PFSK-1 (cell line): ENCODE data around the gene TBCD.

Experiments used
- FOXP2 ChIP-seq: optimal IDR thresholded peaks from 2 replicates; pipeline ENCODE3; 2011; ENCODE audit warnings: borderline replicate concordance, control low read depth, inconsistent platforms; ENCODE audit not compliant: insufficient read depth; ENCODE audit errors: extremely low read length, extremely low read depth
- POLR2AphosphoS5 ChIP-seq: IDR thresholded peaks from 2 replicates; pipeline ENCODE4 v1.6.1; 2012; ENCODE audit warnings: low read depth, mild to moderate bottlenecking, control low read depth, low read length, moderate library complexity
- SIN3A ChIP-seq: IDR thresholded peaks from 2 replicates; pipeline ENCODE4 v1.6.1; 2012; ENCODE audit warnings: mild to moderate bottlenecking, low read length, moderate library complexity, borderline replicate concordance; ENCODE audit not compliant: insufficient read depth
- TAF1 ChIP-seq: IDR thresholded peaks from 2 replicates; pipeline ENCODE4 v1.6.1; 2012; ENCODE audit warnings: low read length, control low read depth, borderline replicate concordance; ENCODE audit not compliant: insufficient read depth
- TF ChIP-seq, protein P1 (sequence below), 2 experiments: IDR thresholded peaks; 2 replicates each; pipeline versions ENCODE4 v1.6.1 to v1.8.0; 2011 to 2012; ENCODE audit warnings: low read depth in 2 of 2, low read length in 2 of 2, control low read depth in 1 of 2, inconsistent platforms in 1 of 2, mild to moderate bottlenecking in 1 of 2, moderate library complexity in 1 of 2; ENCODE audit not compliant: insufficient read depth in 1 of 2

TBCD gene

DNA sequence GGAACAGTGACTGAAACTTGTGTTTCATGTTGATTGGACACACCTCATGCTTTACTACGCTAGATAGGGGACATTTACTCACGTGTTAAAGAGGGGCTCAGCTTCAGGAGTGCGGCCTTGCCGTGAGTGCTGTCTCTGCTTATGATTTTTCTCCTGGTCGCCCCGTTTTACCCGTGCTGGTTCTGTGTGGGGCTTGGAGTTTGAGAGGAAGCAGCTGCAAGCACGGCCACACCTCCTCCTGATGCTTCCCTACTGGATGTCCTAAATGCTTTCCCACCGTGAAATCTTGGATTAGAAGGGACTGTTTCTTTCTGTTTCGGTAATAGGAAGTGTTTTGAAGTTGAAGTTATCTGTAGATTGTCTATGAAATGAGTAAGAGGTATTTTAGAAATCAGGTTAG is 141.9 kb downstream of the TBCD start:
- TF ChIP-seq SIN3A (no peak), POLR2AphosphoS5 (no peak), FOXP2 (no peak), TAF1 (no peak)
- TF ChIP-seq, protein P1, sequence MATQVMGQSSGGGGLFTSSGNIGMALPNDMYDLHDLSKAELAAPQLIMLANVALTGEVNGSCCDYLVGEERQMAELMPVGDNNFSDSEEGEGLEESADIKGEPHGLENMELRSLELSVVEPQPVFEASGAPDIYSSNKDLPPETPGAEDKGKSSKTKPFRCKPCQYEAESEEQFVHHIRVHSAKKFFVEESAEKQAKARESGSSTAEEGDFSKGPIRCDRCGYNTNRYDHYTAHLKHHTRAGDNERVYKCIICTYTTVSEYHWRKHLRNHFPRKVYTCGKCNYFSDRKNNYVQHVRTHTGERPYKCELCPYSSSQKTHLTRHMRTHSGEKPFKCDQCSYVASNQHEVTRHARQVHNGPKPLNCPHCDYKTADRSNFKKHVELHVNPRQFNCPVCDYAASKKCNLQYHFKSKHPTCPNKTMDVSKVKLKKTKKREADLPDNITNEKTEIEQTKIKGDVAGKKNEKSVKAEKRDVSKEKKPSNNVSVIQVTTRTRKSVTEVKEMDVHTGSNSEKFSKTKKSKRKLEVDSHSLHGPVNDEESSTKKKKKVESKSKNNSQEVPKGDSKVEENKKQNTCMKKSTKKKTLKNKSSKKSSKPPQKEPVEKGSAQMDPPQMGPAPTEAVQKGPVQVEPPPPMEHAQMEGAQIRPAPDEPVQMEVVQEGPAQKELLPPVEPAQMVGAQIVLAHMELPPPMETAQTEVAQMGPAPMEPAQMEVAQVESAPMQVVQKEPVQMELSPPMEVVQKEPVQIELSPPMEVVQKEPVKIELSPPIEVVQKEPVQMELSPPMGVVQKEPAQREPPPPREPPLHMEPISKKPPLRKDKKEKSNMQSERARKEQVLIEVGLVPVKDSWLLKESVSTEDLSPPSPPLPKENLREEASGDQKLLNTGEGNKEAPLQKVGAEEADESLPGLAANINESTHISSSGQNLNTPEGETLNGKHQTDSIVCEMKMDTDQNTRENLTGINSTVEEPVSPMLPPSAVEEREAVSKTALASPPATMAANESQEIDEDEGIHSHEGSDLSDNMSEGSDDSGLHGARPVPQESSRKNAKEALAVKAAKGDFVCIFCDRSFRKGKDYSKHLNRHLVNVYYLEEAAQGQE (IDR thresholded peaks at IDR 0.05; ENCODE audit: insufficient read depth in 1 of 2, low read depth in 2 of 2, low read length in 2 of 2), result no peak

DNA sequence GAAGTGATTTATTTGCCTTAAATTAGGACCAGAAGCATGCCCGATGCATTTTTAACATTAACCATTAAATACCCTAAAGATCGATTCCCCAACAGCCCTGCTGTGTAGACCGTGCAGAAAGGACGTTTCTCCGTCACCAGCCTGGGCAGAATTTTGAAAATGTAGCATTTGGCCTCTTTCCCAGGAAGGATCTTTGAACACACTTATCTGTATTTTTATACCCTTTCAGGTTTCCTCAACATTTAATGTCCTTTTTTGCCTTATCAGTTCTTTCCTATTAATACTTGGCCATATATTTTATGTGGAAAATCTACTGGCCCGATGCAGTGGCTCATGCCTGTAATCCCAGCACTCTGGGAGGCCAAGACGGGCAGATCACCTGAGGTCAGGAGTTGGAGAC is 142.5 kb downstream of the TBCD start:
- no peak for TF ChIP-seq FOXP2
- TF ChIP-seq, protein P1 (IDR thresholded peaks at IDR 0.05; ENCODE audit: insufficient read depth in 1 of 2, low read depth in 2 of 2, low read length in 2 of 2), result no peak

DNA sequence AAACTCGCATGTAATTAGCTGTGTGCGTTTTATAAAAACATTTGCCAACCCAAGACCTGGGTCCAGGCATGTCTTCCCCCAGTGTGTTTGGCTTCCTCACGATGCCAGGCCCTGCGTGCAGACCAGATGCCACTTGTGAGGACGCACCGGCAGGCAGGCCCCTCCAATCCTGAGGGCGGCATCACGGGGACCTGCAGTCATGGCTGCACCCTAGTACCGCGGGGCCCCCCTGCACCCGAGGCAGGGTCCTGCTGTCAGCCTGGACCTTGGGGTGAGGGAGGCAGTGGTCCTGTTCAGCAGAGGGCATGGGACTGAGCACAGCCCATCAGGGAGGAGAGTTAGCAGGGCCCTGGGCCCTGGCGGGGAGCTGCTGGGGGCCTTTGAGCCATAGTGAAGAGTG is 143.2 kb downstream of the TBCD start:
- TF ChIP-seq, protein P1 (IDR thresholded peaks at IDR 0.05; ENCODE audit: insufficient read depth in 1 of 2, low read depth in 2 of 2, low read length in 2 of 2), result no peak
- no peak for TF ChIP-seq TAF1
- no peak for TF ChIP-seq POLR2AphosphoS5
- TF ChIP-seq SIN3A, result no peak
- TF ChIP-seq FOXP2, result no peak

DNA sequence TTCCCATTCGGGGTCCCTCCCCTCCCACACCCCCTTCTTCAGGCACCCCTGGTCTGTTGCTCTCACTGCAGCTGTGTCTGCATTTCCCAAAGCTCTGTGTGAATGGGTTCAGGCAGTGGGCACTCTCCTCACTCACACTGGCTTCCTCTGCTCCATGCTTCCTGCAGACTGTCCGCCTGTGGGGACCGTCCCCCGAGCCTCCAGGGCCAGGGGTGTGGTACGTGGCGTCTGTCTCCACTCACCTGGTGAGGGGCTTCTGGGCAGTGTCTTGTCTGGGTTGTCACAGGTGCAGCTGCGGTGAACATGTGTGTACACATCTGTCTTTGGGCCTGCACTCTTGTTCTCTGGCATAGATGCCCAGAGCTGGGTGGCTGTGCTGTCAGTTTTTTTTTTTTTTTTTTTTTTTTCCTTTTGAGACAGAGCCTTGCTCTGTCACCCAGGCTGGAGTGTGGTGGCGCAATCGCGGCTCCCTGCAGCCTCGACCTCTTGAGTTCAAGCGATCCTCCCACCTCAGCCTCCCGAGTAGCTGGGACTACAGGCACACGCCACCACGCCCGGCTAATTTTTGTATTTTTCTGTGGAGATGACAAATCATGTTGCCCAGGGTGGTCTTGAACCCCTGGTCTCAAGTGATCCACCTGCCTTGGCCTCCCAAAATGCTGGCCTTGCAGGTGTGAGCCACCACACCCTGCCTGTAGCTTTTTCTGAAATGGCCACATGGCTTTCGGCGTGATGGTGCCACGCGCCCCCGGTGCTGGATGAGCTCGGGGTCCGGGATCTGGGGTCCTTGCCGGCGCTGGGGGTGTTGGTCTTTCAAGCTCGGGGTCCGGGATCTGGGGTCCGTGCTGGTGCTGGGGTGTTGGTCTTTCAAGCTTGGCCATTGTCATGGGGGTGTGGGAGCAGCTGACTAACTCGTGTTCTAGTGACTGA is 144.5 kb downstream of the TBCD start:
- TF ChIP-seq POLR2AphosphoS5, result no peak
- TF ChIP-seq, protein P1 (IDR thresholded peaks at IDR 0.05; ENCODE audit: insufficient read depth in 1 of 2, low read depth in 2 of 2, low read length in 2 of 2), result no peak
- no peak for TF ChIP-seq TAF1
